GM23248 (cell line): Measurements from ENCODE around the gene GPRIN2.
"Not testable (repeated sequence)": the region's sequence is repeated elsewhere in the genome, so short reads cannot be mapped to it uniquely, and the experiment has no call there.

Experiments used
- EZH2 ChIP-seq: fragments of 200-600 bp; sonication (generic); IDR thresholded peaks from 2 replicates; pipeline ENCODE4 v1.6.1; 2018; ENCODE audit warnings: antibody characterized with exemption, mild to moderate bottlenecking; ENCODE audit not compliant: insufficient read depth, poor library complexity, severe bottlenecking
- EZH2phosphoT487 ChIP-seq: fragments of 200-600 bp; sonication (generic); IDR thresholded peaks from 2 replicates; pipeline ENCODE4 v1.6.1; 2018; ENCODE audit warnings: antibody characterized with exemption, moderate library complexity, mild to moderate bottlenecking, low read depth; ENCODE audit not compliant: insufficient read depth

- not testable (repeated sequence) for TF ChIP-seq EZH2, EZH2phosphoT487
Measured at GRCh38 chr10:46594453-46595063, 38.1 kb upstream of the GPRIN2 start.
